HUES48 (cell line): ENCODE data around the gene NEDD4L.

ENCODE experiments used
- H3K27ac ChIP-seq: one replicate; pipeline ENCODE4 v1.7.0; 2013; ENCODE audit warnings: low read depth, low read length, inconsistent platforms
- H3K27me3 ChIP-seq: 2 replicates; pipeline ENCODE4 v1.6.1; 2013; ENCODE audit warnings: mild to moderate bottlenecking, low read length; ENCODE audit not compliant: control insufficient read depth, insufficient read depth
- H3K36me3 ChIP-seq: 2 replicates; pipeline ENCODE4 v1.6.1; 2013; ENCODE audit warnings: low read length; ENCODE audit not compliant: control insufficient read depth, insufficient read depth
- H3K4me1 ChIP-seq: 2 replicates; pipeline ENCODE4 v1.6.1; 2013; ENCODE audit warnings: mild to moderate bottlenecking, low read length; ENCODE audit not compliant: control insufficient read depth, insufficient read depth
- H3K4me3 ChIP-seq: 2 replicates; pipeline ENCODE4 v1.5.1; 2013; ENCODE audit warnings: mild to moderate bottlenecking, low read depth, low read length
- H3K9ac ChIP-seq: 2 replicates; pipeline ENCODE4 v1.6.1; 2013; ENCODE audit warnings: mild to moderate bottlenecking, low read depth, low read length, moderate library complexity
- H3K9me3 ChIP-seq: 2 replicates; pipeline ENCODE4 v1.6.1; 2013; ENCODE audit warnings: low read length; ENCODE audit not compliant: control insufficient read depth, insufficient read depth

The NEDD4L gene

GRCh38 chr18:58172031-58172430 lies 128.0 kb downstream of the NEDD4L start:
- Histone ChIP-seq H3K9me3 (no peaks in the 10 kb centered on the region), H3K4me3 (no peak overlapping the region), H3K9ac (no peak overlapping the region)

GRCh38 chr18:58174285-58174684 lies 130.3 kb downstream of the NEDD4L start:
- H3K4me3 ChIP-seq = no peak overlapping the region
- H3K27me3 ChIP-seq = no peaks in the 10 kb centered on the region
- no peak overlapping the region for H3K9ac ChIP-seq
- peaks cover 3% of the 10 kb centered on the region; the same call in 1 of the 2 replicates for H3K36me3 ChIP-seq
- peaks cover 32% of the 10 kb centered on the region for H3K4me1 ChIP-seq
- H3K9me3 ChIP-seq = no peaks in the 10 kb centered on the region
- no peak overlapping the region for H3K27ac ChIP-seq

More at GRCh38 chr18:58172031-58172430, 128.0 kb downstream of the NEDD4L start:
- no peaks in the 10 kb centered on the region for H3K27me3 ChIP-seq
- no peak overlapping the region for H3K27ac ChIP-seq
- peaks cover 21% of the 10 kb centered on the region for H3K4me1 ChIP-seq
- H3K36me3 ChIP-seq = peaks cover 10% of the 10 kb centered on the region; the same call in 1 of the 2 replicates

- Histone ChIP-seq H3K27ac (no peak overlapping the region), H3K9me3 (no peaks in the 10 kb centered on the region)
Measured at GRCh38 chr18:58175122-58175785, 131.2 kb downstream of the NEDD4L start.

GRCh38 chr18:58175786-58176176 lies 131.8 kb downstream of the NEDD4L start:
- H3K9me3 ChIP-seq = no peaks in the 10 kb centered on the region
- H3K27ac ChIP-seq = no peak overlapping the region
- H3K4me1 ChIP-seq = peaks cover 32% of the 10 kb centered on the region
- no peak overlapping the region for H3K9ac ChIP-seq
- peaks cover 3% of the 10 kb centered on the region; the same call in 1 of the 2 replicates for H3K36me3 ChIP-seq
- no peak overlapping the region for H3K4me3 ChIP-seq
- H3K27me3 ChIP-seq = no peaks in the 10 kb centered on the region

More at GRCh38 chr18:58175122-58175785, 131.2 kb downstream of the NEDD4L start:
- no peak overlapping the region for H3K4me3 ChIP-seq
- no peaks in the 10 kb centered on the region for H3K27me3 ChIP-seq
- H3K4me1 ChIP-seq = peaks cover 32% of the 10 kb centered on the region
- no peak overlapping the region for H3K9ac ChIP-seq
- peaks cover 3% of the 10 kb centered on the region; the same call in 1 of the 2 replicates for H3K36me3 ChIP-seq

GRCh38 chr18:58177004-58177717 lies 133.1 kb downstream of the NEDD4L start:
- Histone ChIP-seq H3K9me3 (no peaks in the 10 kb centered on the region), H3K27me3 (no peaks in the 10 kb centered on the region), H3K9ac (no peak overlapping the region), H3K4me3 (no peak overlapping the region), H3K4me1 (peaks cover 32% of the 10 kb centered on the region), H3K27ac (no peak overlapping the region), H3K36me3 (no peaks in the 10 kb centered on the region)

GRCh38 chr18:58177896-58178470 lies 134.0 kb downstream of the NEDD4L start:
- Histone ChIP-seq H3K27ac (no peak overlapping the region), H3K27me3 (no peaks in the 10 kb centered on the region), H3K4me1 (peaks cover 32% of the 10 kb centered on the region), H3K9me3 (no peaks in the 10 kb centered on the region), H3K9ac (no peak overlapping the region), H3K36me3 (no peaks in the 10 kb centered on the region), H3K4me3 (no peak overlapping the region)

- H3K27ac ChIP-seq = no peak overlapping the region
- H3K4me1 ChIP-seq = peaks cover 32% of the 10 kb centered on the region
- H3K9me3 ChIP-seq = no peaks in the 10 kb centered on the region
- no peaks in the 10 kb centered on the region for H3K27me3 ChIP-seq
- no peaks in the 10 kb centered on the region for H3K36me3 ChIP-seq
- H3K9ac ChIP-seq = no peak overlapping the region
- H3K4me3 ChIP-seq = no peak overlapping the region
Measured at GRCh38 chr18:58178511-58178910, 134.5 kb downstream of the NEDD4L start.

GRCh38 chr18:58180172-58180571 lies 136.1 kb downstream of the NEDD4L start:
- H3K27me3 ChIP-seq = no peaks in the 10 kb centered on the region
- no peak overlapping the region for H3K27ac ChIP-seq
- no peaks in the 10 kb centered on the region for H3K36me3 ChIP-seq
- no peak overlapping the region for H3K4me3 ChIP-seq
- peaks cover 17% of the 10 kb centered on the region for H3K4me1 ChIP-seq
- H3K9me3 ChIP-seq = no peaks in the 10 kb centered on the region
- no peak overlapping the region for H3K9ac ChIP-seq

- H3K9me3 ChIP-seq = no peaks in the 10 kb centered on the region
- no peak overlapping the region for H3K27ac ChIP-seq
- peaks cover 17% of the 10 kb centered on the region for H3K4me1 ChIP-seq
- no peaks in the 10 kb centered on the region for H3K36me3 ChIP-seq
- H3K9ac ChIP-seq = no peak overlapping the region
- H3K27me3 ChIP-seq = no peaks in the 10 kb centered on the region
- no peak overlapping the region for H3K4me3 ChIP-seq
Measured at GRCh38 chr18:58180738-58181353, 136.8 kb downstream of the NEDD4L start.

- Histone ChIP-seq H3K9ac (no peak overlapping the region), H3K36me3 (no peaks in the 10 kb centered on the region), H3K27ac (no peak overlapping the region), H3K4me3 (no peak overlapping the region), H3K4me1 (peaks cover 20% of the 10 kb centered on the region), H3K27me3 (no peaks in the 10 kb centered on the region), H3K9me3 (no peaks in the 10 kb centered on the region)
Measured at GRCh38 chr18:58181988-58182387, 138.0 kb downstream of the NEDD4L start.

GRCh38 chr18:58183226-58183625 lies 139.2 kb downstream of the NEDD4L start:
- H3K27me3 ChIP-seq = no peaks in the 10 kb centered on the region

More at GRCh38 chr18:58183226-58183625, 139.2 kb downstream of the NEDD4L start:
- no peak overlapping the region for H3K9ac ChIP-seq
- H3K9me3 ChIP-seq = no peaks in the 10 kb centered on the region
- H3K4me1 ChIP-seq = peaks cover 21% of the 10 kb centered on the region
- H3K36me3 ChIP-seq = no peaks in the 10 kb centered on the region
- H3K4me3 ChIP-seq = no peak overlapping the region
- H3K27ac ChIP-seq = no peak overlapping the region
